GM19455 (cell line): ENCODE results near the gene NDE1.
"Not testable (repeated sequence)": the region's sequence is repeated elsewhere in the genome, so short reads cannot be mapped to it uniquely, and the experiment has no call there.

Experiments used
- ATAC-seq: cut with Tn5 transposase; IDR thresholded peaks from one replicate; pipeline ENCODE4 v1.9.1; 2021; ENCODE audit not compliant: unreplicated experiment

The NDE1 gene

DNA sequence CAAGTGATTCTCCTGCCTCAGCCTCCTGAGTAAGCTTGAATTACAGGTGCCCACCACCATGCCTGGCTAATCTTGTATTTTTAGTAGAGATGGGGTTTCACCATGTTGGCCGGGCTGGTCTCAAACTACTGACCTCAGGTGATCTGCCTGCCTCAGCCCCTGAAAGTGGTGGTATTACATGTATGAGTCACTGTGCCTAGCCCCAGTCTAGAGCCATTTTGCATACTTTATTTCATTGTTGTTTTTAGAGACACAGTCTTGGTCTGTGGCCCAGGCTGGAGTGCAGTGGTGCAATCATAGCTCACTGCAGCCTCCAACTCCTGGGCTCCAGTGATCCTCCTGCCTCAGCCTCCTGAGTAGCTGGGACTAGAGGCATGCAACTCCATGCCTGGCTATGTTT, 42.5 kb downstream of the NDE1 start:
- not testable (repeated sequence) for ATAC-seq

DNA sequence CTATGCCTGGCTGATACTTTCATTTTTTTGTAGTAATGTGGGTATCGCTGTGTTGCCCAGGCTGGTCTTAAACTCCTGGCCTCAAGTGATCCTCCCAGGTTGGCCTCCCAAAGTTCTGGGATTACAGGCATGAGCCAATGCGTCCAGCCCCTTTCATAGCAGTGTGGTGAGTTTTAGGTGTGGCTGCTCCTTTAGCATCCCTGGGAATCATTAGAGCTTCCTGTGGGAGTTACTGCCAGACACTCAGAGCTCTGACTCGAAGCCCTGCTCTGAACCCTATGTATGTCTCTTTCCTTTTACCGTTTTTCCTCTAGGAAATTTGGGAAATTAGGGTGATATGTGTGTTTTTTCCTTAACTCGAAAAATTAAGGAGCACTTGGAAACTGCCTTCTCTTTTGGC, 44.5 kb downstream of the NDE1 start:
- ATAC-seq: no peak

DNA sequence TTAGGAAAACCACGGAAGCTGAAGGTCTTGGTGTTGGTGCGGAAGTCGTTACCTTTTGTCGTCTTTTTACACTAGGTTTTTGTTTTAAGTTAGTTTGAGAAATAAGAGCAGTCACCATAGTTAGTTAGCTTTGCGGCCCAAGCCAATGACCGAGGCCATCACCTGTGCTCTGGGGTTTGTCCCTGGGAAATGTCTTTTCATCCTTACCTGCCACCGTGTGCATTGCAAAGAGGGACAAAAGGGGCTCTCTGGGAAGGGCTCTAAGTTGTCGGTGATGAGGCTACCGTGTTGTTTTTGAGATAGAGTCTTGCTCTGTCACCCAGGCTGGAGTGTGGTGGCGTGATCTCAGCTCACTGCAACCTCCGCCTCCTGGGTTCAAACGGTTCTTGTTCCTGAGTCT, 49.8 kb downstream of the NDE1 start:
- no peak for ATAC-seq

DNA sequence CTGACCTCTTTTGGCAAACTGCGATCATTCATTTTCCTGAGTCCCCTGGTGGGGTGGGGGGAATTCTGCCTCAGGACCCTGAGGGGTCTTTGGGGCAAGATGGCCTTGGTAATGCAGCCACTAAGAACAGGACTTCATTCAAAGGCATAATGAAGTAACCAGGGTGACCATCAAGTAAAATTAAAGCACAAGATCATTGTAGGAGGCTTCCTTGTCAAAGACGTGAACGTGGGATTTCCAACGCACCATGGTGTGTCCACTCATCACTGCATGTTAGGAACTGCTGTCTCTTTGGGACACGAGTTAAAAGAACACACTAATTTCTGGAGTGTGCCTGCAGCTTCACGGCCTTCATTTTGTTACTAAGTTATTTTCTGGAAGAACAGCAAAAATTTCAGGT, 51.3 kb downstream of the NDE1 start:
- no peak for ATAC-seq

DNA sequence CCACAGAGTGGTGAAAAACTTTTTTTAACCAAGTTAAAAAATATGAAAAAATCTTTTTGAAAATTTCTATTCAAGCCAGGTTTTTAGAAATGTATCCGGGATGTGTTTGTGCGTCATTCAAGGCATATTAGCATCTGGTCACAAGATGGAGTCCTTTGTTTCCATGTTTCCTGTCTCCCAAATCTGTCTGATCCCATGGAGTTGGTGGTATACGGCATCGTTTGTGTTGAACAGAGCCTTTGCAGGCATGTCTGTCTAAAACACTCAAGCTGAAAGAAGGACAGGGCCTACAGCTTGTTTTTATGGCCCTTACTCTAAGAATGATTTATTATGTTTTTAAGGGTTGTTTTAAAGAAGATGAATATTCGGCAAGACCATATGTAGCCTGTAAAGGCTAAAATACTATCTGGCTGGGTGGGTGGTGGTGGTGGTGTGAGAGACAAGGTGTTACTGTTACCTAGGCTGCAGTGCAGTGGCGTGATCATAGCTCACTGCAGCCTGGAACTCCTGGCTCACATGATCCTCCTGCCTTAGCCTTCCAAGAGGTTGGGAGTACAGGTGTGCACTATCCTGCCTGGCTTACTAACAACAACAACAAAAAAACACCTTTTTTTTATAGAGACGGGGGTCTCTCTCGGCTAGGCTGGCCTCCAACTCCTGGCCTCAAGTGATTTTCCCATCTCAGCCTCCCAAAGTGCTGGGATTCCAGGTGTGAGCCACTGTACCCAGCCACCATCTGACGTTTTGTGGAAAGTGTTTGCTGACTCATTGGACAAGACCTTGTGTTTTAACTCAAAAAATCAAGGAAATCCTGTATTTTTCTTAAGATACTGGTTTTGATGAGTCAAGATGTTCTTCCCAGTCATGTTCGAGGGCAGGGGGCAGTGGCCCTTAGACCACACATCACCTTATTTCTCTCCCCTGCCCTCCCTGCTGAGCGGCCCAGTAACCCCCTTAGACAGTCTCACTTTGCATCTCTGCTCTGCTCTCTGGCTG, 52.2 kb downstream of the NDE1 start:
- no peak for ATAC-seq

DNA sequence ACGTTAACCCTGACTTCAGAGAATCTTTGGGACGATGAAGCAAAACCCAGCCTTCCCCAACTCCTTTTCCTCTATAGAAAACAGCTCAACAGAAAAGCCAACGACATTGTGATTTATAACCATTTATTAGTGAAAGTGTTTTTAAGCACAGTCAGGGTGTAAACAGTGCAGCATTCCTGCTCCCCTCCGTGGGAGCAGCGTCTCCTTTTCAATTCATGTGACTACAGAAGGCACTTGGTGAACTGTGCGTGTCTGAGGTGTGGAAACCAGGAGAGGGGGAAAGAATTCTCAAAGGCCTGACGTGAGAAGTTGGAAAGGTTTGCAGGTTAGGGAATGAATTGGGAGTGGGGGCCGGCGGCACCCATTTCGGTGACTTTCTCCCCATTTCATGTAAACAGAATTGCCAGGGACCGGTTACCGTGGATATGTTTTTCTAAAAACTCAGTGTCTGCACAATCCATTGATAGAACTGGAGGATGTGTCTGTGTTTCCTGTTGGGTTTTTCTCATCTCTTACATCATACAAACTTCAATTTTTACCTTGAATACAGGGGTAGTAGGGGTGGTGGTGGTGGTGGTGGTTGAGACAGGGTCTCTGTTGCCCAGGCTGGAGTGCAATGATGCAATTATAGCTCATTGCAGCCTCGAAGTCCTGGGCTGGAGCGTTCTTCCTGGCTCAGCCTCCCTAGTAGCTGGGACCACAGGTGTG, 53.1 kb downstream of the NDE1 start:
- ATAC-seq: no peak

DNA sequence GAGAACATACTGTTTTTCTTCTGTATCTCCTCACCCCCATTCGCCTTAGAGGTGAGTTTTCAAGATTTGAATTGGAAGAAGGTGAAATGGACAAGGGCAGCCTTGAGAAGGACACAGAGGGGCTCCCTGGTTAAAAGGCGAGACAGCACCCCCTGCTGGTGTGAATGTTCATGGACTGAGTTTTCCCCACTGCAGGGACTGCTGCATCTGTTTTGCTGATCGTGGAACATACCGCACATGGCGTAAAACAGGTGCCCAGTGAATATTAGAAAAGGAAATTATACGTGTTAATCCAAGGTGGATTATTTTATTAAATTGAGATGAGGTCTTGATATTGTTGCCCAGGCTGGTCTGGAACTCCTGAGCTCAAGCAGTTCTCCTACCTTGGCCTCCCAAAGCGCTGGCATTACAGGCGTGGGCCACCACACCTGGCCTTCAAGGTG, 54.5 kb downstream of the NDE1 start:
- no peak for ATAC-seq

DNA sequence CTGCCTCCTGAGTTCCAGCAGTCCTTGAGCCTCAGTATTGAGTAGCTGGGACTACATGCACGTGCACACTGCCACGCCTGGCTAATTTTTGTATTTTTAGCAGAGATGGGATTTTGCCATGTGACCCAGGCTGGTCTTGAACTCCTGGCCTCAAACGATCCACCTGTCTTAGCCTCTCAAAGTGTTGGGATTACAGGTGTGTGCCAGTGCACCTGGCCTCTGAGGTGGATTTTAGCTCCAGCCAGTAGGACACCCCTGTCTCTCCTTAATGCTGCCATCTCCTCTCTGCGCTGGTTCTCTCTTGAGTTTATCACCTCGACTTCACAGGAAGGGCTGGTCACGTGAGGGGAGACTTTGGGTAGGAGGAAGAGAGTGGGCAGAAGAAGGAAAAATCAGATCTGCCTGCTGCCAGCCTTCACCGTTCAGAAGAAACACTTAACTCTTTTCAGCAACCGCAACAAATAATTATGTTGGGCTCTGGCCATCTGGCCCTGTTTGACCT, 55.1 kb downstream of the NDE1 start:
- no peak for ATAC-seq

DNA sequence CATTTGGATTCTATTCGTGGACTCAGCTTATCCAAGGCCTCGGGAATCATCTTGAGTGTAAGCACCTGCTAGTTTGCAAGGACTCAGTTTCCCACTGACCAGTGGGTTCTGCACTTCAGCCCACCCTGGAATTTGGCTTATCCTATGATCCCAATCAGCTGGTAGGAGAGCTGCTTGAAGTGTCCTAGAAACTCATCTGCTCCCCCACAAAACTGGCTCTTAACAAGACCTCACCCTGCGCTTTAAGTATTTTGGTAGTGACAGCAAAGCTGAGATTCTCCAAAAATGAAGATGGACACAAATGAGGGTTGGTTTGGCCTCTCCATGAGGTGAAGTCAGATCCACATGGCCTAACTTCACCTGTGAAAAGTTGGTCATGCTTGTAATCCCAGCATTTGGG, 57.3 kb downstream of the NDE1 start:
- ATAC-seq: no peak

DNA sequence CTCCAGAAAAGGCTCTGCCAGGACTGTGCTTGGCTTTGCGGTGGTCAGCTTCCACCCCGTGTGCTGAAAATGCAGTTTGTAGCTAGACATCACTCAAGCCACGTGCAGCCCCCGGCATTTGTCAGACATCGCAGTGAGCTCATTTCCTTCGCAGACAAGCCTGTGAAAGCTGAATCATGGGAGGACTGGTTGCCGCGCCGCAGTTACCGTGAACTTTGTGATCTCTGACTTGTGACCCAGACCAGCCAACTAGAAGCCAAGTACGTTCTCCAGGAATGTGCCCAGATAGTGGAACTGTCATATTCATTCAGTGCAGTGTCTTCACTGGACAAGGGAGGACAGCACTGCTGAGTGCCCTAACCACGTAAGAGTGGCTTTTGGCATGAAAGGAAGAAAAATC, 58.1 kb downstream of the NDE1 start:
- no peak for ATAC-seq

DNA sequence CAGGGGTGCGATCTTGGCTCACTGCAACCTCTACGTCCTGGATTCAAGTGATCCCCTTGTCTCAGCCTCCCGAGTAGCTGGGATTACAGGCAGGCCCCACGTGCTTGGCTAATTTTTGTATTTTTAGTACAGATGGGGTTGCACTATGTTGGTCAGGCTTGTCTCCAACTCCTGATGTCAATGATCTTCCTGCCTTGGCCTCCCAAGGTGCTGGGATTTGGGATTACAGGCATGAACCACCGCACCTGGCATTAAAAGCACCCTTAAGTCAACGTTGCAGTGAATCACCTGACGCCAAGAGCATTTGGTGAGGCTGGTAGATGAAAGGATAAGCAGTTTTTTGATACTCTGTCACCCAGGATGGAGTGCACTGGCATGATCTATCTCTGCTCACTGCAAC, 59.0 kb downstream of the NDE1 start:
- no peak for ATAC-seq

DNA sequence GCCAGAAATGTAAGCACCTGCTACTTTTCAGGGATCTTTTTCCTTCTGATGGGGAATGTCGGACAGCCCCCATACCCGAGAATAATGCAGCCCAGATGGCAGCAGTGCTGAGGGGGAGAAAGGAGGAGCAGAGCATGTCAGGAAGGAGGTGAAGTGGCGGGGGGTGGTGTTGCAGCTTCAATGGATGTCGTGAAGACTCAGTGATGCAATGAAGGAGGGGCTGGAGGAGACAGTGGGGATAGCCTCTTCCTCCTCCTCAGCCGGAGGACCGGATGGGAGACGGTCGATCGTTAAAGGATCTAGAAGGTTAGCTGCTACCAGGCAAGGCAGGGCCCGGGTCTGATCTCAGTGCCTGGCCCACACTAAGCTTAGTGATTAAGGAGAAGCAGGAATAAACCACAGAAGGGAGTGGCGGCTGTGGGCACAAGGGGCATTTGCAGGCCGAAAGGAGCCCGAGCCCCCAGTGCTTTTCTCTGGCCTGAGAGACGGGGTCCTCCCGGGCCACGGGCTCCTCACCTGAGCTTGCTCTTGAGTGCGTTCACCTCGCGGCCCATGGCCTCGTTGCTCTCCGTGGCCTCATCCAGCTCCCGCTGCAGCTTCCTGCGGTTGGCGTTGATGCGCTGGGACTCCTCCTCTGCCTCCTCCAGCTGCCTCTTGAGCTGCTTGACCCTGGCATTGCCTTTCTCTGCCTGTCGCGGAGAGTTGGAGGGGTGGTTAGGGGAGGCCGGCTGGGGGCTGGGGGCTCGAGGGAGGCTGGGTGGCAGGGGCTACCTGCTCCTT, 64.5 kb downstream of the NDE1 start:
- ATAC-seq: no peak

DNA sequence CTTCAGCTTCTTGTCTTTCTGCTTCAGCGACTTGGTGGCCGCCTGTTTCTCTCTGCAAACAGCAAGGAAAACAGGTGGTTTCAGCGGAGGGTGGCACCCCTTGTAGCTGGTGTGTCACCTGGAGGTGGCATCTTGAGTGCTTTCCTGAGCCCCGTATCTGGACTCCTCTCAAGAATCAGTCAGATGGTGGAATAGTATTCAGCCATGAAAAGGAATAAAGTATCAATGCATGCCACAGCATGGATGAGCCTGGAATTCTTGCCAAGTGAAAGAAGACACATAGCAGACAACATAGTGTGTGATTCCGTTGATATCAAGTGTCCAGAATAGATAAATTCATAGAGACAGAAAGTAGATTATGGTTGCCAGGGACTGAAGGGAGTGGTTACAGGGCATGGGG, 65.2 kb downstream of the NDE1 start:
- no peak for ATAC-seq

DNA sequence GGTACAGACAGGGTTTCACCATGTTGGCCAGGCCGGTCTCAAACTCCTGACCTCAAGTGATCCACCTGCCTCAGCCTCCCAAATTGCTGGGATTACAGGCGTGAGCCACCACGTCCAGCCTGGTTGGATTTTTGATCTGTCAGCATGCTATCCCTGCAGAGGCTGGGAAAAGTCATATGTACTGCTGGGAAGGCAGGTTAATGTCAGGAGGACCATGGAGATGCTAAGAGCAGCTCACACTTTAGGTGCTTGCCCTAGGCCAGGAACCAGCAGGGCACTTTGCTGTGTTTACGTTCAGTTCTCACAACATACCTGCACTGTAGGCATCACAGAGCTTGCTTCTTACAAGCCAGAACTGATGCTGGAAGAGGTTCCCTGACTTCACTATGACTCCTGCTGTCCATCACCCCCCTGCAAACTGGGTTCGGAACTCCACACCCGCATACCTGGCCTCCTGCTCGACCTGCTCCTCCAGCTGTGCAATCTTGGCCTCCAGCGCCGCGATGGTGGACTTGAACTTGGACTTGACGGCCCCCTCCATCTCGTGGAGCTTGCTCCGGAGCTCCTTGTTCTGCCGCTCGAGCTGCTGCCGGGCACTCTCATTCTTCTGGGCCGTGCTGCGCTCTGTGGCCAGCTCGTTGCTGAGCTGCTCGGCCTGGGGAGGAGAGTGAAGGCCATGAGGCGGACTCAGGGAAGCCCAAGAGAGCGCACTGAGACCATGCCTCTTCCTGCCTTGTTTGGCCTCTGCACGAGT, 66.8 kb downstream of the NDE1 start:
- no peak for ATAC-seq

DNA sequence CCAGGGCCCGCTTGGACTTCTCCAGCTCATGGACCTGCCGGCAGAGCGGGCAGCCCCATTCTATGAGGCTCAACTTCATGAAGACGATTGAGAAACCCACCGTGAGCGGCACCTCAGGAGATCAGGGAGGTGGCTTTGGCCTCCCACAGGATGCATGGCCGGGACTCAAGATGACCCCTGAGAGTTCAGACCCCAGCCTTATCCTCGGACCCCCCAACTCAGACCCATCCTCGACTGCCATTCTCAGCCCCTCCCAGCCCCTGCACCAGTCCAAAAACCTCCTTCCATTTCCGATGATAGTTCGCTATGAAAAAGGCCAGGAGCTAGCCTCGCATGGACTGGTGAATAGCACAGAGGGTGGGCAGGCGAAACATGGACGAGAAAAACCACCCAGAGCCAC, 71.0 kb downstream of the NDE1 start:
- ATAC-seq: no peak

DNA sequence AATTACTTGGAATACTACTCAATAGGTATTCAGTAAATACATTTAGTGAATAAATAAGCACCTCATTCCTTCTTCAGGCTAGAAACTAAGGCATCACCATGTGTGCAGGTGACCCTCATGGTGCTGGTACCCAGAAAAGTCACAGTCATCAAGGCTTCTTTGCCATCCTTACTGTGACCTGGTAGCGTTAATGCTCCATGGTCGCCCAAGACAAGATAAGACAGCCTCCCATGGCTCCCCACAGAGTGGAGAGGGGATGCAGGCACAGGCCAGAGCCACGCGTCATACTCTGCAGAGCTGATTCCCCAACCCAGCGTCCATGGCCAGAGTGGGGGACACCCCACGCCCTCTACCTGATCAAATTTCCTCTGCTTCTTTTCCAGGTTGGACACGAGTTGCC, 73.8 kb downstream of the NDE1 start:
- no peak for ATAC-seq

DNA sequence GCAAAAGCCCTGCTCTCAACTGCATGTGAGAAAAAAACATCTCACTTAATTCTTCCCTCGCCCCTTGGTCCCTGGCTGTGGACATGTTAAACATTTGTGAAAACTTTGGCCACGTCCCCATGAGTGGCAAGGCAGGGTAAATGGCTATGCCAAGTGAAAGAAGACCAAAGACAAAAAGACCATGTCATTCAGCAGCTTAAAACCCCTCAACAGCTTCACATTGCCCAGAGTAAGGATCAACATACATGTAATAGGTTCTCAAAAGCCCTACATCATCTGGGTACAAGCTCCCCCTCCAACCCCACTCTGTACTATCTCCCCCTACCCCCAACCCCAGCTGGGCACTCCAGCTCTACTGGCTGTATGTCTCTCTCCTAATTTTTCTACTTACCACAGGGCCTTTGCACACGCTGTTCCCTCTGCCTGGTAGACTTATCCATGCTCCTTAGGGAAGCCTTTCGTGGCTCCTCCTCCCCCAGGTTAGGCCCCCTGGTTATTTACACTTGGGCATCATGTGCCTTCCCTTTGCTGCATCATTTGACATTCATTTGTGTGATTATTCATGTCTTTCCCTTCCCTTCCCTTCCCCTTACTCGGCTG, 75.7 kb downstream of the NDE1 start:
- no peak for ATAC-seq

DNA sequence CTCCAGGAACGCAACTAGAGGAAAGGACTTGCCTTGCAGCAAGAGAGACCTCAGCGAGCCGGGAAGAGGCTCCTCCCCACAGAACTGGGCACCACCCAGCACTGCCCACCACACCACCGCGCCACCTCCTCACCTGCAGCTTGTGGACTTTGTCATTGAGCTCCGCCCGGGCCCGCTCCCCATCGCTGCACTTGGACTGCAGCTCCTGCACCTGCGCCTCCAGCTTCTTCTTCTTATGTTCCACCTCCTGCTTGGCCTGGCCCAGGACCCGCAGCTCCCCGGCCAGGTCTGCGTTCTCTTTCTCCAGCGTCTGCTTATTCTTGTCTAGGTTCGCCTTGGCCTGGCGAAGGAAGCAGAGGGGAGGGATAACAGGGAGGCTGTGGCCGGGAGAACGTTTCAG, 76.7 kb downstream of the NDE1 start:
- ATAC-seq: no peak

DNA sequence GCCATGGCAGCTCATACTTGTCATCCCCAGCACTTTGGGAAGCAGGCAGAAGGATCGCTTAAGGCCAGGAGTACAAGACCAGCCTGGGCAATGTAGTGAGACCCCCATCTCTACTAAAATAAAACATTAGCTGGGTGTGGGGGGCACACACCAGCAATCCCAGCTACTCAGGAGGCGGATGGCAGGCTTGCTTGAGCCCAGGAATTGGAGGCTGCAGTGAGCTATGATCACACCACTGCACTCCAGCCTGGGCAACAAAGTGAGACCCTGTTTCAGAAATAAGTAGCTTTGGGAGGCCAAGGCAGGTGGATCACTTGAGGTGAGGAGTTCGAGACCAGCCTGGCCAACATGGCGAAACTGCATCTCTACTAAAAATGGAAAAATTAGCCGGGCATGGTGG, 77.7 kb downstream of the NDE1 start:
- ATAC-seq: not testable (repeated sequence)

DNA sequence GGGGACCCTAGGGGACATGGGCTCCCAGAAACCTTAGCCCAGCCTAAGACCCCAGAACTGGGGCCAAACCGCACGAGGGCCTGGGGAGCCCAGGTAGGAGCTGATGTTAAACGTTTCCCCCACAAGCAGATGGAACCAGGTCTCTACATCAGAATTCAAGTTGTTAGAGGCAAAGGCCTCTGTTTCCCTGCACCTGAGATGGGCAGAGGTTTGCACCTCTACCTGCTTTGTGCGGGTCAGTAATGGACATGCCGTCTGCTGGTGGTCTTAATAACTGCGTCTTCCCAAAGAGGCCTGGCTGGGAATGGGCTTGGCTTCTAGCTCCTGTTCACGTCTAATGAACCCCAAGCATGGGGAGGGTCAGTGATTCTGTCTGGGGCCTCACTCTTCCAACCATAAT, 79.1 kb downstream of the NDE1 start:
- ATAC-seq: no peak
